IPS DF 4.7 (cell line): ENCODE results near the gene HDAC7.

ENCODE experiments used
- DNase-seq: peaks from one replicate; pipeline ENCODE4 v3.0.0-alpha.2; 2013; ENCODE audit warnings: low spot score; ENCODE audit errors: extremely low read depth

The HDAC7 gene

GRCh38 chr12:47766502-47767215 lies 53.0 kb downstream of the HDAC7 start:
- no peak for DNase-seq

DNA sequence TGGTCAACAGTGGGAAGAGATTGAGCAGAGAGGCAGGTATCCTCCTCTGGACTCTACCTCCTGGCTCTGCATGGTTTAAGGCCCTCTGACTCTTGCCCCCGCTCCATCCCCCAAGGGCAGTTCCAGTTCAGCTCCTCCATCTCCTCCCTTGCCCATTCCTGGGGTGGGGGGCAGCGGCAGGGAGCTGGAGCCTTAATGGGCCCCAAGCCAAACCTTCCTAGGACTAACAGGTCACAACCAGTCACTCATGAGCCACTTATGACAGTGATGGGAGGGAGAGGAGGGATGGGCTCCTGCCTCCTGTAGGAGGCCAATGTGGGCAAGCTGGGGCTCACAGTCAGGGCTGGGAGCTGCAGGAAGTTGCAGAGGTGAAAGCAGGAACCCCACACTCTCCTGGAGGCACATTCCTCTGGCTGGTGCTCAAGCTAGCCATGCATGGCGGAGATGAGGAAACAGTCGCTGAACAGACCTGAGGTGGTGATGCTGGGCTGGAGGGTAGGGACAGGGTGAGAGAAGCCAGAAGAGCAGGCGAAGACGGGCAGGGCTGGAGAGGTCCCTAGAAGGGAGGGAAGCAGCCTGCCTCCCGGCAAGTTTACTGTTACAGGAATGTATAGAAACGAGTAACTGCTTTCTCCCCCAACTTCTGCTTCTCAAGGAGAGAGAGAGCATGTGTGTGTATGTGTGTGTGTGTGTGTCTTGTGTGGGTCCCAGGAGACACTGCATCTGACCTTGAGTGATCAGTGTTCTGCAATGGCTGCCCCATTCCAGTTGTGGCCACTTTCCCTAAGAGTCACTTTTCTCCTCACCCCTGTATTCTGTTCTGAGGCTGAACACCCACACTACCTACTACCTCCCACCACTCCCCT lies 56.0 kb downstream of the HDAC7 start:
- DNase-seq, result no peak

DNA sequence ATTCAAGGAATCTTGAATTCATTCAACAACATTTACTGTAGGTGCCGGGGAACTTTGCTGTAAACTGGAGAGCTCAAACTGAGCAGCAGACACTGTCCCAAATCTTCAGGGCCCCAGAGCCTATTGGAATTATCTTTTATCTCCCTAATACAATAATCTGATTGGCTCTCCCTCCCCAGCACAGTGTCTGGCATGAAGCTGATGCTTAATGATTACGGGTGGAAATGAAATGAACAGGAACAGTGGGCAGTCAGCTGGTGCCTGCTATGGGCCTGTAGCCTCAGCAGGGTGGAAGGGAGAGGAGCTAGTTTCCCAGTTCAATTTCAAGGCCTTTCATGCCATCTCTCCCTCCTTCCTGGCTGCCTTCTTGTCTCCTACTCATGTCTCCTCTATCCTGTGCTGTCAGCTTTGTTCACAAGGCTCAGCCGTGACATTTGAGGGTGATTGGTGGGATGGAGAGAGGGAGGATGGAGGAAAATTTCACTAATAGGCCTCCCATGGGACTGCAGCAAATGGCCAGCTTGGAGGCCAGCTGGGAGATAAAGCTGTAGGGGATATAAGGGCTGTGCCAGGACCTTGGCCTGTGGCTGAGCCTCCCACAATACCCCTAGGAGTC lies 56.7 kb downstream of the HDAC7 start:
- no peak for DNase-seq

DNA sequence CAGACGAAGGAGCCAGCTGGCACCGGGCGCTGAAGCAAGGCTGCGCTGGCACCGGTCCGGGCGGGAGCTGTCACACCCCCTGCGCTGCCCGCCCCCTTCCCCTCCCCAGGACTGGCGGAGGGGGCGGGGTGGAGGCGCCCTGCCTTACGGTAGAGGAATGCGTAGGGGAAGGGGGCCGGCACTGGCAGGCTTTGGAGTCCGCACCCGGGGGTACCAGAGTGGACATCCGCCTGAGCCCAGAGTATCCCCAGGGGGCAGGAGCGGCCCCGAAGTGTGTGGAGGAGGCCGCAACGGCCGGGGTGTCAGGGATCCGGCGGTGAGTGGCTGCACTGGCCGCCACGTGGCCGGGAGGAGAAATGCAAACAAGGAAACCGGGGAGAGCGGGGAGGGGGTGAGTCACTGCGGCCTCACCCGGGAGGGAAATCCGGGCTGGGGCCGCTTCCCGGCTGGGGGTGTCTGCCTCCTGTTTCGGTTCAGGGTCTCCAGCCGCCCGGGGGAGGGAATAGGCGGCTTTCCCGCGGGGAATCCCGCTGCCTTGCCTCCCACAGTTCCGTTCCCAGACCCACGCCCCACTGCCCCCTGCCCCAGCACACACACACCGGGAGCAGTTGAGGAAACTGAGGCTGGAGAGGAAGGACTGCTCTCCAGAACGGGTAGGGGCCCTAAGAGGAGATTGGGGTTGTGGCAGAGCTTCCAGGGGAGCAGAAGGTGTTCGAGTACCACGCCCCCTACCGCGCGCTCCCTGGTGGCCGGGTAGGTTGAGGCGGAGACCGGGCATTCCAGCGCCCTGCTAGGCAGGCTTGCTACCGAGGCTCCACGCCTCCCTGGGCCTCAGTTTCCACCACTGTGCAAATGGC lies 60.6 kb downstream of the HDAC7 start, which contains the start of gene RAPGEF3:
Gene RAPGEF3, minus strand, starts transcription at position 47 of the 857 bp plus-strand sequence. CDS start 324 bp downstream, outside the sequence.
- DNase-seq, result no peak

- no peak for DNase-seq
Measured at GRCh38 chr12:47758584-47758833, 61.2 kb downstream of the HDAC7 start.

GRCh38 chr12:47757840-47758583 lies 61.7 kb downstream of the HDAC7 start:
- no peak for DNase-seq

DNA sequence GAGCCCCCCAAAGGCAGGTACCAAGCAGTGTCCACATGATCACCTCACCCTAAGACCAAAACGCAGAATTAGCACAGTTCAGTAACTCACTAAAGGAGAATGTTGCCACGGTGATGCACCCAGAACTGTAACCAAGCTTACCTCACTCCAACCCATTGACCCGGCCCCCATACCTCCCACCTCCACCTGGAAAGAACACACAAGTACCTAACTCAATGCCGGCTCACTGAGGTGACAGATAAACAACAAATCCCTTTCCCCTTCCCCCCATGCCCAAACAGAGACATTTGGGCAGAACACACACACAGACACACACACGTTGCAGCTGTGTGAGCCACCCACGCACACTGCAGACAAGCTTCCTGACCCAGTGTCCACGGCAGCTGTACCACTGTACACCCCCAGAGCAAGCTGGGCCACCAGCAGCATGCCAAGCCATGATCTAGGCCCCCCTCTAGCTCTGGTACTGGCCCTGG lies 62.3 kb downstream of the HDAC7 start:
- DNase-seq, result no peak

DNA sequence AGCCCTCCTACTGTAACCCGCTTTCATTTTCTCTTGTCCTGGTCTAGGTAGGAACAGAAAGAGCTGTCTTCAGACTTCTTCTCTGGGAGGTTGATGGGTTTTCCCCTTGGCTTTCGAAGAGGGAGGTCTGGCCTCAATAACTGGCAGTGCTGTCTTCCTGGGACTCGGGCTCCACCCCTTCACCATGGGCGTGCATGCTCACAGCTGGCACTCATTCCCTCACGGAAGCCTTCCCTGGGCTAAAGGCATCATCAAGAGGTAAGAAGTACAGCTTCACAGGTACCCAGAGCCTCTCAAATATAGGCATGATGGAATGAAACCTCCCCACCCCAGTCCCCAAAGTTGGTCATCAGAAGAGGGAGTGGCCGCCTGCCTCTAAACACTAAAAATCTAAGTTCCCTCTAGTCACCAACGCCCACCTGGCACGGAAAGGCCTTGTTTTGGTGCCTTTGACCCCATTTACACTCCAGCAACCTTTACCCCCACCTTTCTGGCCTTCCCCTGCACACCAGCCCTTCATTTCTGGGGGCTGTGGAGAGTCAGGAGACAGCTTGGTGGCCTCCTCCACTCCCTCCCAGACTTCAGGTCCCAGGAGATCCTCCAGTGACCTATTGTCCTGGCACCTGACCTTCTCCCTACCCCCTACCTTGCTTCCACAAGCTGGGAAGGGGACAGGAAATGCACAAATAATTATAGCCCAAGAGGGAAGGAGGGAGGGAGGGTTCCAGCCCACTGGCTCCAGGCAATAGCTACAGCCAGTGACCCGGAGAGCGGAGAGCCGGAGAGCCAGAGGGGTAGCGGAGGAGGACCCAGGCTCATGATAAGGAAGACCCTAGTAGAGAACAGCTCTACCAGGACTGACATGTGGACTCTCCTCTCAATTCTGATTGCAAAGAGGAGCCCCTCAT lies 63.8 kb downstream of the HDAC7 start:
- no peak for DNase-seq

DNA sequence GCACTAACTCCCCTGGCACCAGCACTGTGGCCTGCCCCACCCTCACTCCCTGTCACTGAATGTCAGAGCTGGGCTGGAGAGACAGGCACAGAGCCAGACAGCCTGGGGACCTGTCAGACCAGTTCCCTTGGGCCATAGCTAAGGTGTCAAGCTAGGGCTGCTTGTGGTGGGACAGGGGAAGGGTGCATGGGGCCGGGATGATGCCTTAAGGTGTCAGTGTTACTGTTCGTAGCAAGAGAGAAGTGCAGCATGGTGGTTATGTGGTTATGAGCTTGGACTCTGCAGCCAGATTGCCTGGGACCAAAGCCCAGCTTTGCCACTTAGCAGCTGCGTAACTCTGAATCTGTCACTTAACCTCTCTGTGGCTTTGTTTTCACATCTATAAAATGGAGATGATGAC lies 64.8 kb downstream of the HDAC7 start:
- DNase-seq, result no peak

- no peak for DNase-seq
Measured at GRCh38 chr12:47754126-47754525, 65.6 kb downstream of the HDAC7 start.

DNA sequence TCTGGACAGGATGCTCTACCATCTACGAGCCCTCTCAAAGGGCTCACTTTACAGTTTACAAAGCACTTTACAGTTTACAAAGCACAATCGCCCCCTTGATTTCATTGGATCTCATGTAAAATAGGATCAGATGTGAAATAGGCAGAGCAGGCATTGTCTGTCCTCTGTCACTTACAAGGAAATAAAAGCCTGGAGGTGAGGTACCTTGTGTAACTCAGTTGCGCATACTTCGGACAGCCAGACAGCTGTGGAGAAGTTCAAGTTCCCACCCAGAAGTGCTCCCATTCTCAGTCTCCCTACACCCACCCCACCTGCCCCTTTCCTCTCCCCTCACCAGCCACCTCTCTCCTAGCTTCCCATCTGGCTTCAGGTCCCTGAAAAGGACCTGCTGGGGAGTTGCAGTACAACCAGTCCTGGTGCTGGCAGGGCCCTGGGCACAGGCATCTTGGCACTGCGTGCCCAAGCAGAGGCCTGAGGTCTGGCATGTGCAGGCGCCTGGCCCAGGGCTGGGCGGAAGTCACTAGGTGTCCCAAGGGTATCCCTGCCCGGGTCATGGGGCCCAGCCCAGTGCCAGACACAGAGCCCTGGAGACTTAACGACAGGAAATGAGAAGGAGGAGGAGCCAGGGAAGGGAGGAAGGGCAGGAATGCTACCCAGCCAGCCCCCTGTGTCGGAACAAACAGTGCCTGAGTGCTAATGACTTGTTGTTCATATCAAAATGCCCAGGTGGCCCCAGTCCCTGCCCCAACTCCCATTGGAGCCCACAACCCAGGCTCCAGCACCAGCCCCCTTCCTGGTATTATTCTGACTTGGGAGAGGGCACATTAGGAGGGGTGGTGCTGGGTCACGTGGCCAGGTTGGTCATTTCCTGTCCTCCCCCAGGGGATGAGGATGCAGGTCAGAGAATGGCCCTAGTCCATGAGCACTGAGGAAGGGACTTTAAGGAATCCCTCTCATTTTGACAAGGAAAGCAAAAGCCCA lies 66.4 kb downstream of the HDAC7 start:
- DNase-seq, result no peak

GRCh38 chr12:47752552-47752951 lies 67.2 kb downstream of the HDAC7 start:
- DNase-seq, result no peak

DNA sequence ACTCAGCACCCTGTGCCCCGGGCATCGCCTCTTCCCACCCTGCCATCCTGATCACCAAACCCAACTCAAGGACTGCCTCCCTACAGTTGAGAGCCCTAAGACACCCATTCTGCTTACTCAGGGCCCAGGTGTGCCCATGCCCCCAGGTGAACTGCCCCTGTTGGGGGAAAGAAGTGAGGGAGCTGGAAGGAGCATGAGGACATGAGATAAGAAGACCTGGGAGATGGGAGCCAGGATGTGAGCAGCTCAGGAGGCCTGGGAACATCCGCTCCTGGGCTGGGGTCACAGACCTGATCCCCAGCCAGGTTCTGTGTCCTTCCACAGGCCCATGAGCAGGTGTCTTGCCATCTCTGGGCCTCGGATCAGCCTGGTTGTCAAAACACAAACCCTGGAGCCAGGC lies 67.6 kb downstream of the HDAC7 start:
- DNase-seq, result no peak

GRCh38 chr12:47751561-47751960 lies 68.1 kb downstream of the HDAC7 start:
- no peak for DNase-seq

- no peak for DNase-seq
Measured at GRCh38 chr12:47750916-47751470, 68.7 kb downstream of the HDAC7 start.

GRCh38 chr12:47750229-47750798 lies 69.4 kb downstream of the HDAC7 start:
- DNase-seq, result no peak

DNA sequence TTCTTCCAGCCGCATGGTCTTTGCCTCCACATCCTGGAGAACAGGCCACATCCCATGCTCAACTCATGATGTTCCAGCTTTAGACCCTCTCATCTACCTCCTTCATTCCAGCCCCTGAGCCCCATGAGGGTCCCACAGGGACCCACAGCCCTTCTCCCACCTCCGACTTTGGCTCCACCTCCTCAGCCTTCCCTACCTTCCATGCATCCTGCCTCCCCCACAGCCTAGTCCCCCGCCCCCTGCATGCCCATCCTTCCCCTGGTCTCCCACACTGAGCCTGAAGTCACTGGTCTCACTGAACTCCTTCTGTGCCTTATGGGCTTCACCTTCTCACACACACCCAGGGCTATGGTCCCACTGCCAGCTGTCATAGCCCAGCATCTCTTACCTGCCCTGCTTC lies 70.8 kb downstream of the HDAC7 start:
- no peak for DNase-seq

DNA sequence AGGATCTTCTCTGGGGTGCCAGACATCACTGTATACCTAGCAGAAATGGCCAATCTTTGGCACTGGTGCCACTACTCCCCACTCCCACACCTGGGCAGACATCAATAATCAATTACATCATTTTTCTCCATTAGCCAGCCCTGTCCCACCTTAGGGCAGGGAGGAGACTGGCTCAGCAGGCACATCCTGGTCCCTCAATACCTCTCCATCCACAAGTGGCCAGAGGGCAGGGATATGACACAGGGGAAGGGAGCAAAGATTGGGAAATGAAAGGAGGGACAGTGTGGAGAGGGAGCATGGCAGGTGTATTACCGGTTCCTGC lies 71.2 kb downstream of the HDAC7 start:
- no peak for DNase-seq
